CD4-positive, alpha-beta T cell treated with Interferon gamma for 1 hour (primary cell): ENCODE data around the gene ZNF708.
"Not testable (repeated sequence)": the region's sequence is repeated elsewhere in the genome, so short reads cannot be mapped to it uniquely, and the experiment has no call there.

Experiments used
- DNase-seq: peaks from one replicate; pipeline ENCODE4 v3.0.0-alpha.2; 2020

ZNF708 gene

GRCh38 chr19:21259421-21260124 lies 69.6 kb downstream of the ZNF708 start:
- not testable (repeated sequence) for DNase-seq

GRCh38 chr19:21256722-21257121 lies 72.5 kb downstream of the ZNF708 start:
- DNase-seq = no peak
